Stimulated activated CD4-positive, alpha-beta T cell treated with anti-CD3 and anti-CD28 coated beads, TNF-alpha, amount 100 ng/mL, for 1 hour (primary cell): ENCODE measurements around the gene CPNE9.

Experiments
- DNase-seq, 3 donors: peaks; one replicate each; pipeline ENCODE4 v3.0.0-alpha.2; 2020; ENCODE audit warnings: low read depth in 3 of 3, low spot score in 1 of 3

Gene CPNE9

DNA sequence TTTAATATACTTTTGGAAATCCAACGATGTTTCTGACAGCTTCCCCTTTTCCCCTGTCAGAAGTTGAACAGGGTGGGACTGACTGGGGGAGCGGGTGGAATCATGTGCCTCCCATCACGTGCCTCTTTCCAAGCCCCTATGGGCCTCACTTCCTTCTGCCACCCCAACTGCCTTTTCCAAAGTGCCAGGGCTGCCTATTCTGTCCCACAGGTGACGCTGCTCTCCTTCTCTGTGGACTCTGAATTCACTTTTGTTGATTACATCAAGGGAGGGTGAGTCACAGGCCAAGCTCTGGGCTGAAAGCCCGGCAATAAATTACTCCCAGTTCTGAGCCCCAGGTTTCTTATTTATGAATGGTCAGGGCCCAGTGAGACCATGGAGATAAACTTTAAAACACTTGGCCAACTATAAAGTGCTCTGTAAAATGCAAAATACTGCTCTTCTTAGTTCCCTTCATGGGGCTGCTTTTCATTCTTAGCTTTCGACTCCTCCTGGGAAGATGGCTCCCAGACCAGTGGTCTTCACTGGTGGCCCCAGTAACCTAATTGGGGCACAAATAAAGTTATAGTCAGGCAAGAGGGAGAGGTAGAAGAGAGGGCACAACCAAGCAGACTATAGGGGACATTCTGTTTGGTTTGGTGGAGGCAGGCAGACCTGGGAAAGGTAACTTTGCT, 12.3 kb downstream of the CPNE9 start:
- DNase-seq: no peak

DNA sequence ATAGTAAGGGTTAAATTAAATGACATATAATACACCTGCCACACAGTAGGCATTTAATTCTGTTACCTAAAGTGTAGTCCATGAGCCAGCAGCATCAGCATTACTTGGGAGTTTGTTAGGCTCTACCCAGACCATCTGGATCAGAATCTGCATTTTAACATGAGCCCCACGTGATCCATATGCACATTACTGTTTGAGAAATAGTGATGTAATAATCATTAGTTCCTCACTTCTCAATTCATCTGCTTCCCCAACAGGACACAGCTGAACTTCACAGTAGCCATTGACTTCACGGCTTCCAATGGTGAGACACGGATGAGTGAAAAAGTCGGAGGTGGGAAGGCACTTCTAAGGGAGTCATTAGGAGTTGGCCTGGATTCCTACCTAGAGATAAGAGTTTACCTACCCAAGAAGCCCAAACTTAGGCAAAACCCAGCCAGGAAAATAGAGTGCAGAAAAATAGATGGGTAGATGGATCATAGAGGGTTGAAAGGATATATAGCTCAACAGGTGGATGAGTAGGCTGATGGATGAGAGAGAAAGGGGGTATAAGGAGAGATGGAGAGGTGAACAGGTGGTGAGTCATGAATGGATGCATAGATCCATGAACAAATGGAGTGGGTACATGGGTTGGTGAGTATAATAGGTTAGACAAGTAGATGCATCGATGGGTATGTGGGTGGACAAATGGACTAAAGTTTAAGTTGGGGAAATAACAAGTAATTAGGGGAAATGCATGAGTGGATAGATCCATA, 13.3 kb downstream of the CPNE9 start:
- no peak for DNase-seq

DNA sequence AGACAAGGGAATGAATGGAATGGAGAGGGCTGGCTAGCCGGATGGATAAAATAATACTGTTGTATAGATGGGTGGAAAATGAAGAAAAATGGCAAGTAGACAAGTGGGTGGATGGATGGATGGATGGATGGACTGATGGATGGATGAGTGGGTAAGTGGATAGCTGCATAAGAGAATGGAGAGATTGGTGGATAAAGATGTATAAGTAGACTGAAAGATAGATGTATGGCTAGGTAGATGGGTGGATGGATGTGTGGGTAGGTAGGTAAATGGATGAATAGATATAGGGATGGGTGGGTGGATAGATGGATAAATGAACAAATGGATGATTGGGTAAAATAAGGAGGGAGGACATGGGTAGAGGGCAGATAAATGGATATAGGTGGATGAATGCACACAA, 13.9 kb downstream of the CPNE9 start:
- DNase-seq: no peak

DNA sequence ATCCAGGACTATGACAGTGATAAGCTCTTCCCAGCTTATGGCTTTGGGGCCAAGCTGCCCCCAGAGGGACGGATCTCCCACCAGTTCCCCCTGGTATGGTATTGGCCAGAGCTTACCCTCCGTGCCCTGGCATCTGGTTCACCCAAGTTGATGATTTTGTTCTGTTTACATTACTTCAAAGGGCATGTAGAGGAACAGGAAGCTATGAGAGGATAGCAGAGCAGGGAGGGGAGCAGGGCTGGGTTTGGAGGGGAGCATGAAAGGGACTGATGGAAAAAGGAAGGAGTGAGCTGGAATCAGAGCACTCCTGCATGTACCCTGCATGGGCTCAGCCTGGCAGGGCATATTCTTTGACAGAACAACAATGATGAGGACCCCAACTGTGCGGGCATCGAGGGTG, 14.5 kb downstream of the CPNE9 start:
- DNase-seq: no peak

DNA sequence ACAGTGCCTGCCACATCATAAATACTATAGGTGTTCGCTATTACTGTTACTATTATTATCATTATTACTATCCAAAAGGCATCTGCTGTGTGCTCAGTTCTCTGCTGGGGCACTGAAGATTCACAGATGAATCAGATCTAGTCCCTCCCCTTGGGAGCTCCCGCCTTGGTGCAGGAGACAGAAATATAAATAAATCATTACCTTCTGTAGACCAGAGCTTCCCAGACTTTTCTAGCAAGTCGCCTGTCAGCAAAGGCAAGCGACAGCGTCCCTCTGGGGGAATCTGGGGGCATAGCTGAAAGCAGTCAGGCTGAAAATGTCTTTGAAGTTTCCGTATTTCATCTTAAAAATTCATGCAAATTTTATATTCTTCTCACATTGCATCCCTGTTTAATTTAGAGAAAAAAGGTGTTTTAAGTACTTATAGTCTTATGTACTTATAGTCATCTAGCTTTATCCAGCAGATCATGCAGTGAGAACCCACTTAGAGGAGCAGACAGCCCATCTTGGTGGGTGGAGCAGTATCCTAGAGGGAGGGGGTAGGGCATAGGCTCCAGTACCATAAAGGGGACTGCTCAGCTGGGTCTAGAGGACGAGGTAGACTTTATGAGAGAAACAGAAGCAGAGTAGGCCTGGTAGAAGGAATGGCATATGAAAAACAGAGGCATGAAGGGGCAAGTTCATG, 17.5 kb downstream of the CPNE9 start:
- no peak for DNase-seq

DNA sequence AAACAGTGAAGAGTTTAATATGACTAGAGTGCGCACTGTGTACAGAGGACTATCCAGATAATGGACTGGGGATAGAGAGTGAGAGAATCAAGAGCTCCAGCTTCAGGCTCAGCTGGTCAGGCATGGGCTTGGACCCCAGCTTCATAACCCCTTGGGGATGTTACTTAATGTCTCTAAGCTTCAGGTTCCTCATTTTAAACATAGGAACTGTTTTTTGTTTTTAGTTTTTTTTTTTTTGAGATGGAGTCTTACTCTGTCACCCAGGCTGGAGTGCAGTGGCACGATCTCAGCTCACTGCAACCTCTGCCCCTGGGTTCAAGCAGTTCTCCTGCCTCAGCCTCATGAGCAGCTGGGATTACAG, 18.0 kb downstream of the CPNE9 start:
- no peak for DNase-seq

DNA sequence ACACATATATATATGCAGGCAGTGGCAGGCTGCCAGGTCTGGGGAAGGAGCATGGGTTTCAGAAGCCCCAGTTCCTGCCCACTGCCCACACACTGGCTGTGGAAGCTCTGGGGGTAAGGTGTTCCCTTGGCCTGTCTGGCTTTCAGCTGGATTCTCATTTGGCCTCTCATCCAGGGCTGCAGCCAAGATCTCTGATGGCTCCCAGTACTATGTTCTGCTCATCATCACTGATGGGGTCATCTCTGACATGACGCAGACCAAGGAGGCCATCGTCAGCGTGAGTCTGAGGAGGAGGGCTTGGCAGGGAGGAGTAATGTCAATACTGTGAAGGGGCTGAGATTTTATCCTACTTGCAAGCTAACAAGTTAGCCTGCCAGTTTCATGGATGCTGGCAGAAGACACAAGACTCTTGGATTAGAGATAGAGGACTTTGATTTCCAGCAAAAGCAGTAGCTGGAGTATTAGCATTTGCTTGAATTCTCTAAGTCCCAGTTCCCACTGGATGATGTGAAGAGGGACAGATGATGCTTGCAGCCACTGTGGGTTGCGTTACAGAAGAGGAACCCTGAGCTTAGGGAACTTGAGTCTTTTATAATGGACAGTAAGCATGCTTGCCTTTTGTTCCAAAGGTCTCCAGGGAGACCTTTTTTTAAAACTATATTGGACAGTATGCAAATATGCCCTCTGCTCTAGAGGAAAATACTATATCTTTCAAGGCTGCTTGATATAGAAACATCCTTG, 22.3 kb downstream of the CPNE9 start:
- no peak for DNase-seq

DNA sequence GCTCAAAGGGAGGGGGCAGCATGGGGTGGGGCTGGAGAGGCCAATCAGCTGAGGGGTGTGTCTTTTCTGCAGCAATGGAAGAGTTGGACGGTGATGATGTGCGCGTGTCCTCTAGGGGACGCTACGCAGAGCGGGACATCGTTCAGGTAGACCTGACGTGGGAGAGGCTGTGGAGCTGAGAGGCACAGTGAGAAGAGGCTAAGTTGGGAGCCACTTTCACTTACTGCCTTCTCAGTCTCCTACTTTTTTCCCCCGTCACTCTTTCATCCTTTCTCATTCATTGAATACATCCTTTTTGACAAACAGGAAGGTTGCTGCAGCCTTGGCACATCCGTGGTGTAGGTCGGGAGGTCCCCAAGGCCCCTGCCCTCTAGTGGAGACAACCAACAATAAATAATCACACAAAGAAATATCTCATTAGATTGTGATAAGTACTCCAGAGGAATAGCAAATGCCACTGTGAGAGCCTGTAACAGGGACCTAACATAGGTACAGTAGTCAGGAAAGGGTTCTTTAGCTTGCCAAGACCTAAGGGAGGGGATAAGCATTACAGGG, 23.5 kb downstream of the CPNE9 start:
- DNase-seq: peak in 2 of 3 donors; percentile 15 to 22

DNA sequence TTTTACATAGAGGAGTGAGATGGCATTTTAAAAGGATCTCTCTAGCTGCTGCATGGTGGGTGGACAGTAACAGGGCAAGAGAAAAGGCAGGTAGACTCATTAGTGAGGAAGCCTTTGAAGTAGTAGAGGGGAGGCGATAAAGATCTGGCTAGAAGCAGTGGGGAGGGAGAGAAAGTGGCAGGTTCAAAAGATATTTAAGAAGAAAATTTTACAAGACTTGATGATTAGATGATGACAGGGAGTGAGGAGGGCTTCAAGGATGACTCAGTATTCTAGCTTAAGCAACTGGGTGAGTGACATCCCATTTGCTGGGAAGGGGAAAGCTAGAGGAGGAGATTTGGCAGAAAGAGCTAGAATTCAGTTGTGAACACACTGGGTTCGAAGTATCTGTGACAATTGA, 24.1 kb downstream of the CPNE9 start:
- no peak for DNase-seq

DNA sequence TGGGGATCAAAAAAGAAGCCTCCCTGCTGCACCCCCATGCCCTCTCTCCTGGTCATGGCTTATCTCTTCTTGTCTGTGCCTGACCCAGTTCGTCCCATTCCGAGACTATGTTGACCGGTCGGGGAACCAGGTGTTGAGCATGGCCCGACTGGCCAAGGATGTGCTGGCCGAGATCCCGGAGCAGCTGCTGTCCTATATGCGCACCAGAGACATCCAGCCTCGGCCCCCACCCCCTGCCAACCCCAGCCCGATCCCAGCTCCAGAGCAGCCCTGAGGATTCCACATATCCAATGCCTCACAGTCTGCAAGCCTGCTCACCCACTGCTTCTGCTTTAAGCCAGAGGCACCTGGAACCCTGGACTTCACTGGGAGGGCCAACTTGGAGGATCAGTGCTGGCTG, 25.8 kb downstream of the CPNE9 start:
- no peak for DNase-seq

DNA sequence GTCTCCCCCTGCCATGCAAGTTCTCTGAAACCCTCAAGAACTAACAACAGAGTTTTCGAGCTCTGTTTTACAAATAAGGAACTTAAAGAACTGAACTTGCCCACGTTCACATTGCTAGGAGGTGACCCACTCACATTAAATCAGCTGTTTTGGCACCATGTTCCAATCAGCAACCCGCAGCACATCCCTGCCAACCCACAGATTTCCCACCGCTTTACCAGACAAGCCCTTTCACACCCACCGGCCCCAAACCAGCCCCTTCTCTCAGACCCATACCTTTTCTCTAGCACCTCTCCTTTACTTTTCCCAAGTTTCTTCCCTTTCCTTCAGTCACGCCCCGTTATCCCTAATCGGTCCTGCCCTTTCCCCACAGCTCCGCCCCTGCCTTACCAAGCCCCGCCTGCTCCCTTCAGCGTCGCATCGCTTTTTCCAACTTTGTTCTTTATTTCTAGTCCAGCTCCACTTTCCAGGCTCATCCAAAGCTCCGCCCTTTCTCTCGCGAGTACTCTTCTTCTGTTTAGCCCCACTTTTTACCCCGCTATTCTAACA, 27.1 kb downstream of the CPNE9 start:
- peak in 1 of 3 donors; percentile 11 for DNase-seq

DNA sequence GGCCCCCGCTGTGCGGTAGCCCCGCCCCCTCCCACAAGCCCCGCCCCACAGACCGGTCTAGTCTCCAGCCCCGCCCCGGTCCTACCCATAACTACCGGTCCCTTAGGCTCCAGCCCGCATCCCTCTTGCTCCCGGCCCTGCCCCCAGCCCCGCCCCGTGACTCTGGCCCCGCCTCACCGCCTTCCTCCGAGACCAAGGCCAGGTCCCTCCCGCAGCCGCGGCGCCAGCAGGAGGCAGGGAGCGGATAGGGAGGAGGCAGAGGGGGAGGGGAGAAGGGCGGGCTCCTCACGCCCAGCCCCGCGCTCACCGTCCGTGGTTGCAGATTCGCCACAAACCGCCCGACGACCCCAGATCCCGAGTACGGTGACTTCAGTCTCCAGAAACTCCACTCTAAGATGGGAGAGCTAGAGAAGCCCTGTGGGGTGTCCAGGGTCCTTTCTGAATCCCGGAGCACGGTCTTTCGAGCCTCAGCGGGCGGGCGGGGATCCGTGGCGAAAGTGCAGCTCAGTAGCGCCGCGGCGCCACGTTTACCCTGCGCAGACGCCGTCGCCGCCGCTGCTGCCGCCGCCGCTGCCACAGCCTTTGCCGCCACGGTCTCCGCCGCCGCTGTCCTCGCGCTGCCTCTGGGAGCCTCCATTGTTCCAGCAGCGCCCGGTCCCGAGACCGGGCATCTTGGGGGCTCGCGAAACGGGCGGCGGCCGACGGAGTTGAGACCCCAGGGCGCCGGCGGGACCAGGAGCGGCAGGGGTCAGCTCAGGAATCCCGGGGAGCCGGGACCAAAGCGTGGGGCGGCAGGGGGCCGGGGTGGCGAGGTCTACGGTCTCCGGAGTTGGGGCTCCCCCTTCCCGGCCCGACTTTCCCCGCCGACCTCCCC, 27.8 kb downstream of the CPNE9 start, which contains the start of gene BRPF1:
Gene BRPF1, plus strand, starts transcription at position 530 of the 874 bp plus-strand sequence. CDS start 2,406 bp downstream, outside the sequence.
- peak; percentile 99 to 100 (median 99) for DNase-seq

DNA sequence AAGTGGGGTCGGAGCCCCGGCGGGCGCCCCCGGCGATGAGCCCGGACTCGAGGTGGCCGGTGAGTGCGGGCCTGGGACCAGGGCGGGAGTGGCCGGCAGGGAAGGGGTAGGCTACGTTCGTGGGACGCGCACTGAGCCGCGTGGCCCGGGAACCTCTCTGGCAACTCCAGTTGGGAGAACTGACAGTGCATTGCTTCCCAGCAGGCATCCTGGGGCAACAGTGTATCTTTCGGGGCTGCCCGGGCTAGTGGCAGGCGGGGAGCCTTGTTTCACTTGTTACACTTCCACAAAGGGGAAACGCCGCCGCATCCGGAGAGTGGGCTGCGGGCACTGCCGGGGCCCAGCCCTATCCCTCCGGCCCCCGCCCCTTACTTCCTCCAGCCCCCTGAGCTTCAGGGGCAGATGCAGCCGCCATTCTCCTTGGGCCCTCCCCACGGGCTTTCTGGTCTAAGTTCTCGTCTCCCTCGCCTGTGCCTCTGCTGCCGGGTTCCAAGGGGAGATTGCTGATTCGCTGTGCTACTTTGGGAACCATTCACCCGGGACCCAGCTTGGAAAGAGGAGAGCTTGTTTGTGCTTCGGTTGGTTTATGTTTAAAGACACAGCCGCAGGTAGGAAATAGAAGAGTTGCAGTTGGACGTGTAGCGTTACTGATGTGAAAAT, 28.6 kb downstream of the CPNE9 start:
- no peak for DNase-seq

DNA sequence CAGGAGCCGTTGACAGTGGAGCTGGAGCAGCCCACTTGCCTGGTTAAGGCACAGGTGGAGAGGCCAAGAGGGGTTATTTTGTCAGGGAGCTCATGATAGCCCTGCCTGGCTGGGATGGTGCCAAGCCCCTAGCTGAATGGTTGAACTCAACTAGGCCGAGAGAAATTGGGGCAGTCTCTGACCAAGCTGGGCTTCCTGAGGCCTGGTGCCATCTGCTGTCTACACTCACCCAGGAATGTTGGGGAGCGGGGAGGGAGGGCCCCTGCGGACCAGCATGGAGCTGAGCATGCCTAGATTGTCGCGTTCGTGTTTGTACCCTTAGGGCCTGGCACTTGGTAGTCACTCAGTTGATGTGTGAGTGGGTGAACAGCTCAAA, 29.1 kb downstream of the CPNE9 start:
- no peak for DNase-seq

DNA sequence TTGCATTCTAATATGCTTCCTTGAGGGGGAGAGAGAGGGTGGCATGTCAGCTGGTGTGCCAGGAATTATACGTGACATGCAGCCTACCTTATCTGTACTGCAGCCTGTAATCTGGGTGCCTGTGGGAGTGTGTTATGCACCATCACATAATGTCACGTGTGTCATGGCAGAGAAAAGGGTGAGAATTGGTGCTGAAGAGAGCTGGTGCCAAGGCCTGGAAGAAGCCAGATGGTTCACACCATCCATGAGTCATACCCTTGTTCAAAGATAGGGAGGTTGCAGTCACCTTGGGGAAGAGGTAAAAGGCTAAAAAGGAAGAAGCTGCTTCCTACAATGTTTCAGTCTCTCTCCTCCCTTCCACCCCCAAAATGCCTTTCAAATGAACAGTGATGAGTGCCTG, 33.2 kb downstream of the CPNE9 start:
- no peak for DNase-seq

DNA sequence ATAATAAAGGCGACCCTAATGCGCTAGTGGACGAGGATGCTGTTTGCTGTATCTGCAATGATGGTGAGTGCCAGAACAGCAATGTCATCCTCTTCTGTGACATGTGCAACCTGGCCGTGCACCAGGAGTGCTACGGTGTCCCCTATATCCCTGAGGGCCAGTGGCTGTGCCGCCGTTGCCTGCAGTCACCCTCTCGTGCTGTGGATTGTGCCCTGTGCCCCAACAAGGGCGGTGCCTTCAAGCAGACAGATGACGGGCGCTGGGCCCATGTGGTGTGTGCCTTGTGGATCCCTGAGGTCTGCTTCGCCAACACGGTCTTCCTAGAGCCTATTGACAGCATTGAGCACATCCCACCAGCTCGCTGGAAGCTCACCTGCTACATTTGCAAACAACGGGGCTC, 35.5 kb downstream of the CPNE9 start:
- no peak for DNase-seq

DNA sequence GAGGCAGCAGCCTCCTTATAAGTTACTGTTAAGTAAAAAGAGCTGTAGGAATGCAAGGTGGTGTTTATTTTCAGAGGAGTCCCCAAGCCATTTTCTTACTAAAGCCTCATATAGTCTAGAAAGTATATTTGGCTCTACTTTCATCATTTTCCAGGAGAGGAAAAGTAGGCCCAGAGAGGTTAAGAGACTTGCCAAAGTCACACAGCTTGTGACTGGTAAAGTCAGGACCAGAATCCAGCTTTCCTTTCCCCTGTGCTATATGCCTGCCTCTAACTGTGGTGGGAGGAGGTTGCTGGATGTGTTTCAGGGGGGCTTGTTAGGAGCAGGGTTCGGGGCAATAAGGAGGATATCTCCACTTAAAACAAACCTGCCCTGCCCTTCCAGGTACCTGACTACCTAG, 38.9 kb downstream of the CPNE9 start:
- no peak for DNase-seq

DNA sequence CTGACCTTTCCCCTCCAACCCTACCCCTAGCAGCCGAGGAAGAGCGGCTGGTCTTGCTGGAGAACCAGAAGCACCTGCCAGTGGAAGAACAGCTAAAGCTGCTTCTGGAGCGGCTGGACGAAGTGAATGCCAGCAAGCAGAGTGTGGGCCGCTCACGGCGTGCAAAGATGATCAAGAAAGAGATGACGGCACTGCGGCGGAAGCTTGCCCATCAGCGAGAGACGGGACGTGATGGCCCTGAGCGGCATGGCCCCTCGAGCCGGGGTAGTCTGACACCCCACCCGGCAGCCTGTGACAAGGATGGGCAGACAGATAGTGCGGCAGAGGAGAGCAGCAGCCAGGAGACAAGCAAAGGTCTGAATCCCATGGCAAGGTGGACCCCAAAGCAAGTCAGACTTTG, 39.9 kb downstream of the CPNE9 start:
- DNase-seq: no peak

DNA sequence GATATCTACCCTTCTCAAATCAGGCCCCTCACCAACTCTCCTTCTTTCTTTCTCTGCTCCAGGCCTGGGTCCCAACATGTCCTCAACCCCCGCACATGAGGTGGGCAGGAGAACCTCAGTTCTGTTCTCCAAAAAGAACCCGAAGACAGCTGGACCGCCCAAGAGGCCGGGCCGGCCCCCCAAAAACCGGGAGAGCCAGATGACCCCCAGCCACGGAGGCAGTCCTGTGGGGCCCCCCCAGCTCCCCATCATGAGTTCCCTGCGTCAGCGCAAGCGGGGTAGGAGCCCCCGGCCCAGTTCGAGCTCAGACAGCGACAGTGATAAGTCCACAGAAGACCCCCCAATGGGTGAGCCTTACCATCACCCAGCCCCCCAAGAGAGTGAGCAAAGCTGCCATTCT, 40.5 kb downstream of the CPNE9 start:
- no peak for DNase-seq

DNA sequence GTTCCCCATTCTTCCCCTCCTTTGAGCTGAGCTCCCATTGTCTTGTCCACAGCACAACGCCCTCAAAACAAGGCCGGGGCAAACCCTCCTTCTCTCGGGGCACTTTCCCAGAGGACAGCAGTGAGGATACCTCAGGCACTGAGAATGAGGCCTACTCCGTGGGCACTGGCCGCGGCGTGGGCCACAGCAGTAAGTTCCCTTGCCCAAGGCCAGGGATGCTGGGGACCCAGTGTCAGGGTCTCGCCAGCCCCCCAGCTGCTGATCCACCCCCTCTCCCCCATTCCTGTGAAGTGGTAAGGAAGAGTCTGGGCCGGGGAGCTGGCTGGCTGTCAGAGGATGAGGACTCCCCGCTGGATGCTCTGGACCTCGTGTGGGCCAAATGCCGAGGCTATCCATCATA, 41.9 kb downstream of the CPNE9 start:
- no peak for DNase-seq
